HepG2 (cell line): ENCODE measurements around the gene TADA2B. TPM values are rescaled to one million over a fixed set of nuclear protein-coding genes. Genes with fewer than 3 reads are reported as not detected.

Source experiments
- ATAC-seq: fragments of 200-7000 bp; cut with Tn5 transposase; 3 replicates; pipeline ENCODE4 v1.9.1; 2020; ENCODE audit warnings: mild to moderate bottlenecking, moderate library complexity
- BruUV-seq: library from RNA; stranded (reverse); fragments of 400-500 nt; replicated peaks from 2 replicates; lab custom pipeline; 2021; lab: Mats Ljungman, UMichigan
- CTCF ChIA-PET: fragments of 300-600 bp; formaldehyde crosslinking; extraction: SDS; loops from one replicate; lab custom pipeline; 2021; ENCODE audit warnings: low total read pairs, inconsistent platforms, low intra/inter-chr PET ratio; lab: Yijun Ruan, JAX
- POLR2A ChIA-PET: fragments of 350-600 bp; sonication (Branson Sonifier 250); formaldehyde crosslinking; loops from one replicate; lab custom pipeline; 2020; ENCODE audit warnings: antibody characterized with exemption, inconsistent platforms; lab: Yijun Ruan, JAX
- DNase-seq: peaks from one replicate; pipeline ENCODE4 v3.0.0-alpha.2; 2015; ENCODE audit warnings: low spot score
- FAIRE-seq: peaks from 3 replicates; lab custom pipeline; 2011; peaks lifted over from hg19 to GRCh38; lab: Jason Lieb, UNC
- H2AFZ ChIP-seq: one replicate; pipeline ENCODE4 v1.6.1; 2011; ENCODE audit warnings: low read length, inconsistent platforms
- H3K27ac ChIP-seq: fragments of 300-600 bp; 3 replicates; pipeline ENCODE4 v1.8.0; 2011; ENCODE audit warnings: mixed run types, mild to moderate bottlenecking, mixed read lengths, low read length, inconsistent platforms; ENCODE audit not compliant: insufficient read depth; ENCODE audit errors: extremely low read length
- H3K27me3 ChIP-seq, 2 experiments: fragments of 200-600 bp in 1 of 2; 2 replicates in 1 of 2; 3 replicates in 1 of 2; pipeline versions ENCODE4 v1.6.0 to v1.8.0; 2011; ENCODE audit warnings: low read length in 2 of 2, mild to moderate bottlenecking in 2 of 2, moderate library complexity in 2 of 2, inconsistent platforms in 1 of 2; ENCODE audit not compliant: insufficient read depth in 2 of 2, control insufficient read depth in 1 of 2
- H3K36me3 ChIP-seq, 2 experiments: fragments of 200-600 bp in 1 of 2; replicated peaks in 1 of 2; 2 replicates in 1 of 2; 3 replicates in 1 of 2; pipeline versions ENCODE4 v1.5.1 to v1.8.0; 2011; ENCODE audit warnings: low read length in 2 of 2, inconsistent platforms in 1 of 2; ENCODE audit not compliant: insufficient read depth in 2 of 2, control insufficient read depth in 1 of 2
- H3K4me1 ChIP-seq: 2 replicates; pipeline ENCODE4 v1.5.1; 2012; ENCODE audit warnings: low read length, inconsistent platforms; ENCODE audit not compliant: insufficient read depth
- H3K4me2 ChIP-seq: 2 replicates; pipeline ENCODE4 v1.6.0; 2011; ENCODE audit warnings: low read depth, low read length, inconsistent platforms
- H3K4me3 ChIP-seq, 3 experiments: fragments of 200-600 bp in 1 of 3; sonication (generic), shearing (Covaris generic) in 1 of 3; replicated peaks in 1 of 3; 2 replicates each; pipeline ENCODE4 v1.5.1; 2011 to 2016; ENCODE audit warnings: low read length in 3 of 3, inconsistent platforms in 2 of 3, low read depth in 2 of 3, mild to moderate bottlenecking in 2 of 3, control low read depth in 1 of 3, mixed read lengths in 1 of 3; ENCODE audit not compliant: insufficient read depth in 1 of 3
- H3K79me2 ChIP-seq: one replicate; pipeline ENCODE4 v1.6.1; 2011; ENCODE audit warnings: low read length, inconsistent platforms; ENCODE audit not compliant: insufficient read depth
- H3K9ac ChIP-seq: 2 replicates; pipeline ENCODE4 v1.6.0; 2011; ENCODE audit warnings: mild to moderate bottlenecking, low read depth, low read length, inconsistent platforms; ENCODE audit not compliant: insufficient read depth
- H3K9me3 ChIP-seq: 2 replicates; pipeline ENCODE4 v1.5.1; 2012; ENCODE audit warnings: mild to moderate bottlenecking, low read length
- H4K20me1 ChIP-seq: 2 replicates; pipeline ENCODE4 v1.6.0; 2011; ENCODE audit warnings: inconsistent platforms, mild to moderate bottlenecking, low read length, moderate library complexity; ENCODE audit not compliant: insufficient read depth
- BRD4 ChIP-seq: sonication (generic); formaldehyde crosslinking; IDR thresholded peaks from 2 replicates; pipeline ENCODE4 v1.4.0; 2020; ENCODE audit warnings: missing genetic modification reagents
- GTF3A ChIP-seq: sonication (generic); formaldehyde crosslinking; conservative IDR thresholded peaks from 2 replicates; pipeline ENCODE4 v1.4.0; 2020; ENCODE audit warnings: mild to moderate bottlenecking, missing genetic modification reagents
- KLF11 ChIP-seq: IDR thresholded peaks from 2 replicates; pipeline ENCODE4 v1.6.1; 2016; ENCODE audit warnings: missing compliant biosample characterization
- MXD4 ChIP-seq: IDR thresholded peaks from 2 replicates; pipeline ENCODE4 v1.6.1; 2016; ENCODE audit warnings: mild to moderate bottlenecking, missing biosample characterization, missing genetic modification reagents
- NR2F2 ChIP-seq: IDR thresholded peaks from 2 replicates; pipeline ENCODE4 v1.6.1; 2012; ENCODE audit warnings: low read depth, inconsistent platforms, borderline replicate concordance
- SMARCE1 ChIP-seq: fragments of 450-650 bp; IDR thresholded peaks from 2 replicates; pipeline ENCODE4 v1.6.1; 2017; ENCODE audit warnings: borderline replicate concordance
- SUZ12 ChIP-seq: fragments of 150-350 bp; IDR thresholded peaks from 2 replicates; pipeline ENCODE4 v1.6.1; 2014; ENCODE audit warnings: low read depth, low read length
- ZMYM3 ChIP-seq: sonication (generic); formaldehyde crosslinking; IDR thresholded peaks from 2 replicates; pipeline ENCODE4 v1.5.1; 2020; ENCODE audit warnings: mild to moderate bottlenecking, missing genetic modification reagents
- ZNF12 ChIP-seq: sonication (generic); formaldehyde crosslinking; IDR thresholded peaks from 2 replicates; pipeline ENCODE4 v1.5.0; 2020; ENCODE audit warnings: missing genetic modification reagents
- ZNF337 ChIP-seq: sonication (generic); formaldehyde crosslinking; IDR thresholded peaks from 2 replicates; pipeline ENCODE4 v1.5.1; 2020; ENCODE audit warnings: missing genetic modification reagents, low read depth, mild to moderate bottlenecking, borderline replicate concordance
- ZNF367 ChIP-seq: sonication (generic); formaldehyde crosslinking; IDR thresholded peaks from 2 replicates; pipeline ENCODE4 v1.4.0; 2020; ENCODE audit warnings: missing genetic modification reagents, borderline replicate concordance
- ZNF432 ChIP-seq: sonication (generic); formaldehyde crosslinking; IDR thresholded peaks from 2 replicates; pipeline ENCODE4 v1.5.0; 2020; ENCODE audit warnings: missing genetic modification reagents, mild to moderate bottlenecking, borderline replicate concordance
- ZSCAN22 ChIP-seq: sonication (generic); formaldehyde crosslinking; IDR thresholded peaks from 2 replicates; pipeline ENCODE4 v1.4.0; 2020; ENCODE audit warnings: mild to moderate bottlenecking, missing genetic modification reagents
- WGBS: methylation state at CpG from one replicate; pipeline ENCODE4 v1.1.6; 2017; ENCODE audit warnings: low lambda C conversion rate; 5-methylcytosine and 5-hydroxymethylcytosine counted together
- in situ Hi-C: cut with HindIII; loops from 2 replicates; pipeline ENCODE4 v1.10.0; 2017; ENCODE audit warnings: low pct_unique_long_range_greater_than_20kb; ENCODE audit not compliant: extremely low pct_ligation_motif_present
- intact Hi-C: fragments of 100-400 bp; cut with micrococcal nuclease; formaldehyde crosslinking; loops from one replicate; pipeline ENCODE4 v1.10.0; 2022; ENCODE audit not compliant: unreplicated experiment
- polyA plus RNA-seq, 8 experiments: library from polyadenylated mRNA; depleted of rRNA in 3 of 8; stranded (reverse) in 7 of 8; unstranded in 1 of 8; fragments of >200 nt; fragmentation: Illumina TruSeq in 4 of 8; extraction: Trizol in 4 of 8; gene quantifications; 2 replicates each; pipeline versions ENCODE4 v1.2.1 to v1.2.3, GENCODE V29; 2011 to 2016; ENCODE audit warnings: low read depth in 4 of 8, missing spikeins in 1 of 8, mixed read lengths in 1 of 8; ENCODE audit not compliant: insufficient read depth in 1 of 8
- total RNA-seq, 5 experiments: library from RNA; depleted of rRNA; stranded (reverse); fragments of >200 nt; fragmentation: Illumina TruSeq; extraction: Trizol; gene quantifications; 2 replicates each; pipeline ENCODE4 v1.2.3, GENCODE V29; 2016; ENCODE audit warnings: low read depth in 1 of 5
- TF ChIP-seq, protein P1 (sequence below): sonication (generic); formaldehyde crosslinking; IDR thresholded peaks from 2 replicates; pipeline ENCODE4 v1.4.0; 2020; ENCODE audit warnings: missing genetic modification reagents, borderline replicate concordance
- TF ChIP-seq, protein P2 (sequence below): sonication (generic); formaldehyde crosslinking; IDR thresholded peaks from 2 replicates; pipeline ENCODE4 v1.4.0; 2020; ENCODE audit warnings: mild to moderate bottlenecking, missing genetic modification reagents
- TF ChIP-seq, protein P3 (sequence below): sonication (generic); formaldehyde crosslinking; IDR thresholded peaks from 2 replicates; pipeline ENCODE4 v1.9.0; 2021; ENCODE audit warnings: missing genetic modification reagents, mild to moderate bottlenecking, borderline replicate concordance

TADA2B gene
- total and polyA plus RNA-seq, 2 of the 13 experiments (the other 11 are each of a cell fraction or from before 2014, with no cell fraction given), result 4.6 to 8.9 TPM

DNA sequence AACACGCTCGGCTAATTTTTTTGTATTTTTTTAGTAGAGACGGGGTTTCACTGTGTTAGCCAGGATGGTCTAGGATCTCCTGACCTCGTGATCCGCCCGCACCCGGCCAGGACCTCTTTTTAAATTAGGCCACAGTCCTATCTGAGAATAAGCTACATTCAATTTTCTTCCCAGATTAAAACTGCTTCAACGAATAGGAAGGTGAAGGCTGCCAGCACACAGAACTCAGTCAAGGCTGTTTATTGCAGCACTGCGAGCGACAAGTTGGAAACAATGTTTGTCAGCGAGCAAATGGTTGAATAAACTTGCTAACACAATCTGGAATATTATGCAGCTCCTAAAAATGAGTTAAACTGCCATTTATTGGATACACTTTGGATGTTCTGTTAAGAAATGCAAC lies 22.8 kb downstream of the TADA2B start:
- ChIA-PET CTCF (no interaction called here), POLR2A (interaction anchor here (1.0 to 5.1 kb wide), 4 partner anchors 11 to 172 kb away, joined by 3 to 64 read pairs (median 22); partner anchors contain the start of gene TADA2B)
- peak overlapping the region in 2 of 3 experiments; percentile 85 to 97; a peak in 2 of 6 replicates for H3K4me3 ChIP-seq
- H3K27ac ChIP-seq, result no peak overlapping the region
- 0 out of 2 replicates have a peak overlapping the region, but pooled peaks have one; percentile 26 for H3K9ac ChIP-seq
- WGBS, result 86% methylated on average over 11 of the region's 11 CpGs
- DNase-seq (no peak), FAIRE-seq (no peak), ATAC-seq (no peak)
- H3K36me3 ChIP-seq, result peaks cover 14 to 33% of the 10 kb centered on the region in 2 experiments
- peaks cover 34% of the 10 kb centered on the region for H4K20me1 ChIP-seq
- H3K9me3 ChIP-seq, result no peaks in the 10 kb centered on the region
- BruUV-seq, result no TSS peak
- peaks cover 47% of the 10 kb centered on the region for H3K79me2 ChIP-seq
- peaks cover 45% of the 10 kb centered on the region for H3K4me1 ChIP-seq
- H3K4me2 ChIP-seq, result peak overlapping the region; percentile 97
- H2AFZ ChIP-seq, result no peak overlapping the region
- in situ Hi-C loops, result no loop called here
- intact Hi-C loops, result loop anchor here (5.0 kb wide), 1 partner anchor 79 kb away; no protein-coding TSS in a partner anchor
- H3K27me3 ChIP-seq, result no peaks in the 10 kb centered on the region; a peak in 1 of 5 replicates
- no peak for TF ChIP-seq SUZ12
- no peak for TF ChIP-seq ZNF432
- TF ChIP-seq ZNF367 (CRISPR knock-in tag), result no peak
- TF ChIP-seq GTF3A (CRISPR knock-in tag), result no peak
- TF ChIP-seq, protein P1, sequence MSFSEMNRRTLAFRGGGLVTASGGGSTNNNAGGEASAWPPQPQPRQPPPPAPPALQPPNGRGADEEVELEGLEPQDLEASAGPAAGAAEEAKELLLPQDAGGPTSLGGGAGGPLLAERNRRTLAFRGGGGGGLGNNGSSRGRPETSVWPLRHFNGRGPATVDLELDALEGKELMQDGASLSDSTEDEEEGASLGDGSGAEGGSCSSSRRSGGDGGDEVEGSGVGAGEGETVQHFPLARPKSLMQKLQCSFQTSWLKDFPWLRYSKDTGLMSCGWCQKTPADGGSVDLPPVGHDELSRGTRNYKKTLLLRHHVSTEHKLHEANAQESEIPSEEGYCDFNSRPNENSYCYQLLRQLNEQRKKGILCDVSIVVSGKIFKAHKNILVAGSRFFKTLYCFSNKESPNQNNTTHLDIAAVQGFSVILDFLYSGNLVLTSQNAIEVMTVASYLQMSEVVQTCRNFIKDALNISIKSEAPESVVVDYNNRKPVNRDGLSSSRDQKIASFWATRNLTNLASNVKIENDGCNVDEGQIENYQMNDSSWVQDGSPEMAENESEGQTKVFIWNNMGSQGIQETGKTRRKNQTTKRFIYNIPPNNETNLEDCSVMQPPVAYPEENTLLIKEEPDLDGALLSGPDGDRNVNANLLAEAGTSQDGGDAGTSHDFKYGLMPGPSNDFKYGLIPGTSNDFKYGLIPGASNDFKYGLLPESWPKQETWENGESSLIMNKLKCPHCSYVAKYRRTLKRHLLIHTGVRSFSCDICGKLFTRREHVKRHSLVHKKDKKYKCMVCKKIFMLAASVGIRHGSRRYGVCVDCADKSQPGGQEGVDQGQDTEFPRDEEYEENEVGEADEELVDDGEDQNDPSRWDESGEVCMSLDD (CRISPR knock-in tag), result no peak
- no peak for TF ChIP-seq NR2F2
- TF ChIP-seq KLF11 (CRISPR knock-in tag), result no peak
- TF ChIP-seq BRD4 (CRISPR knock-in tag), result no peak
- TF ChIP-seq, protein P2, sequence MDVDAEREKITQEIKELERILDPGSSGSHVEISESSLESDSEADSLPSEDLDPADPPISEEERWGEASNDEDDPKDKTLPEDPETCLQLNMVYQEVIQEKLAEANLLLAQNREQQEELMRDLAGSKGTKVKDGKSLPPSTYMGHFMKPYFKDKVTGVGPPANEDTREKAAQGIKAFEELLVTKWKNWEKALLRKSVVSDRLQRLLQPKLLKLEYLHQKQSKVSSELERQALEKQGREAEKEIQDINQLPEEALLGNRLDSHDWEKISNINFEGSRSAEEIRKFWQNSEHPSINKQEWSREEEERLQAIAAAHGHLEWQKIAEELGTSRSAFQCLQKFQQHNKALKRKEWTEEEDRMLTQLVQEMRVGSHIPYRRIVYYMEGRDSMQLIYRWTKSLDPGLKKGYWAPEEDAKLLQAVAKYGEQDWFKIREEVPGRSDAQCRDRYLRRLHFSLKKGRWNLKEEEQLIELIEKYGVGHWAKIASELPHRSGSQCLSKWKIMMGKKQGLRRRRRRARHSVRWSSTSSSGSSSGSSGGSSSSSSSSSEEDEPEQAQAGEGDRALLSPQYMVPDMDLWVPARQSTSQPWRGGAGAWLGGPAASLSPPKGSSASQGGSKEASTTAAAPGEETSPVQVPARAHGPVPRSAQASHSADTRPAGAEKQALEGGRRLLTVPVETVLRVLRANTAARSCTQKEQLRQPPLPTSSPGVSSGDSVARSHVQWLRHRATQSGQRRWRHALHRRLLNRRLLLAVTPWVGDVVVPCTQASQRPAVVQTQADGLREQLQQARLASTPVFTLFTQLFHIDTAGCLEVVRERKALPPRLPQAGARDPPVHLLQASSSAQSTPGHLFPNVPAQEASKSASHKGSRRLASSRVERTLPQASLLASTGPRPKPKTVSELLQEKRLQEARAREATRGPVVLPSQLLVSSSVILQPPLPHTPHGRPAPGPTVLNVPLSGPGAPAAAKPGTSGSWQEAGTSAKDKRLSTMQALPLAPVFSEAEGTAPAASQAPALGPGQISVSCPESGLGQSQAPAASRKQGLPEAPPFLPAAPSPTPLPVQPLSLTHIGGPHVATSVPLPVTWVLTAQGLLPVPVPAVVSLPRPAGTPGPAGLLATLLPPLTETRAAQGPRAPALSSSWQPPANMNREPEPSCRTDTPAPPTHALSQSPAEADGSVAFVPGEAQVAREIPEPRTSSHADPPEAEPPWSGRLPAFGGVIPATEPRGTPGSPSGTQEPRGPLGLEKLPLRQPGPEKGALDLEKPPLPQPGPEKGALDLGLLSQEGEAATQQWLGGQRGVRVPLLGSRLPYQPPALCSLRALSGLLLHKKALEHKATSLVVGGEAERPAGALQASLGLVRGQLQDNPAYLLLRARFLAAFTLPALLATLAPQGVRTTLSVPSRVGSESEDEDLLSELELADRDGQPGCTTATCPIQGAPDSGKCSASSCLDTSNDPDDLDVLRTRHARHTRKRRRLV (CRISPR knock-in tag), result no peak
- no peak for TF ChIP-seq SMARCE1
- no peak for TF ChIP-seq ZMYM3 (CRISPR knock-in tag)
- TF ChIP-seq ZNF12 (CRISPR knock-in tag), result no peak
- no peak for TF ChIP-seq ZSCAN22 (CRISPR knock-in tag)
- TF ChIP-seq, protein P3, sequence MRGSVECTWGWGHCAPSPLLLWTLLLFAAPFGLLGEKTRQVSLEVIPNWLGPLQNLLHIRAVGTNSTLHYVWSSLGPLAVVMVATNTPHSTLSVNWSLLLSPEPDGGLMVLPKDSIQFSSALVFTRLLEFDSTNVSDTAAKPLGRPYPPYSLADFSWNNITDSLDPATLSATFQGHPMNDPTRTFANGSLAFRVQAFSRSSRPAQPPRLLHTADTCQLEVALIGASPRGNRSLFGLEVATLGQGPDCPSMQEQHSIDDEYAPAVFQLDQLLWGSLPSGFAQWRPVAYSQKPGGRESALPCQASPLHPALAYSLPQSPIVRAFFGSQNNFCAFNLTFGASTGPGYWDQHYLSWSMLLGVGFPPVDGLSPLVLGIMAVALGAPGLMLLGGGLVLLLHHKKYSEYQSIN (CRISPR knock-in tag), result no peak
- TF ChIP-seq MXD4 (CRISPR knock-in tag), result no peak
- TF ChIP-seq ZNF337, result no peak
